ENCODE data around the gene COL25A1.

Gene COL25A1

DNA sequence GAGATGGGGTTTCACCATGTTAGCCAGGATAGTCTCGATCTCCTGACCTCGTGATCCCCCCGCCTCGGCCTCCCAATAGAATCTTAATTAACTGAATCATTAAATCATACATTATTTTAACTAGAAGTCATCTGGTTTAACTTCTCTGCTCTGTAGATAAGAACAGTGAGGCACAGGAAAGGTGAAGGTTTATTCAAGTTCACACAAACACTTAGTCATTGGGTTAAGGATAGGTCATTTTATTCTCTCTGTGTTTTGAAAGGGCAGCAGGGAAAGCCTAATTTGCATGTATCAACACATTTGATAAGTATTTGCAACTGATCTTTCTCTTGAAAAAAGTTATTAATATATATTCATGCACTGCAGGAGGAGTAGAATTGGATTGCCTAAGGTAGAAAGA is 538.5 kb downstream of the COL25A1 start:
- Histone ChIP-seq H3K27ac (no peak overlapping the region), H3K9me3 (ENCODE audit: low read depth, low read length) (no peaks in the 10 kb centered on the region), H3K4me3 (no peak overlapping the region), H3K9ac (ENCODE audit: insufficient read length) (no peak overlapping the region), H3K36me3 (ENCODE audit: insufficient read depth, low read length) (no peaks in the 10 kb centered on the region)
- TF ChIP-seq FOXP2 (optimal IDR thresholded peaks at IDR 0.05; ENCODE audit: control extremely low read depth, extremely low read length, insufficient read depth) (no peak), POLR2AphosphoS5 (IDR thresholded peaks at IDR 0.05; ENCODE audit: borderline replicate concordance, low read depth, low read length) (no peak), EZH2 (IDR thresholded peaks at IDR 0.05) (no peak)
- DNase-seq (ENCODE audit: low read depth, low spot score): no peak

DNA sequence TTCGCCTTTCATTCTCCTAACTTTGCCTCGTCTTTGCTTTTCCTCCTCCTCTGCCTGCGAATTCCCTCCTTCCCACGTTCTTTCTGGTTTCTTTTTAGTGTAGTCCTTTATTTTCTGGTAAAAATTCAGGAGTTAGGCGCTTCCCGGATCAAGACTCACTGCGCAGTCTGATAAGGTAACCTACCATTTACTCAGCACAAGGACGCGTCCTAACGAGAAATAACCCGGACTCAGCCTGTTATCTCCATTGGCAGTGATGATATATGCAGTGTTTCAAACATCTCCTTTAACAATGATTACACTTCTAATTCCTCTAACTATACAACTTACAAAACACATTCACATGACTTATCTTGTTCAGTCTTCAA is 539.2 kb downstream of the COL25A1 start:
- H3K27ac ChIP-seq: no peak overlapping the region
- no peak for DNase-seq (ENCODE audit: low read depth, low spot score)
- no peak overlapping the region for H3K9ac ChIP-seq (ENCODE audit: insufficient read length)
- no peaks in the 10 kb centered on the region for H3K36me3 ChIP-seq (ENCODE audit: insufficient read depth, low read length)
- H3K4me3 ChIP-seq: peak overlapping the region; percentile 85
- TF ChIP-seq EZH2 (IDR thresholded peaks at IDR 0.05) (no peak), POLR2AphosphoS5 (IDR thresholded peaks at IDR 0.05; ENCODE audit: borderline replicate concordance, low read depth, low read length) (no peak), FOXP2 (optimal IDR thresholded peaks at IDR 0.05; ENCODE audit: control extremely low read depth, extremely low read length, insufficient read depth) (no peak)
- H3K9me3 ChIP-seq (ENCODE audit: low read depth, low read length): no peaks in the 10 kb centered on the region

GRCh38 chr4:108762559-108763225 is 539.8 kb downstream of the COL25A1 start, which contains the start of gene ETNPPL:
ETNPPL (minus strand) TSS chr4:108763053; CDS start chr4:108762898, 155 bp downstream.
- H3K9ac ChIP-seq (ENCODE audit: insufficient read length): peak within 1 kb of the TSS; percentile 52
- DNase-seq (ENCODE audit: low read depth, low spot score): no peak
- no peaks in the 10 kb centered on the region for H3K9me3 ChIP-seq (ENCODE audit: low read depth, low read length)
- H3K4me3 ChIP-seq: peak within 1 kb of the TSS; percentile 85
- TF ChIP-seq POLR2AphosphoS5 (IDR thresholded peaks at IDR 0.05; ENCODE audit: borderline replicate concordance, low read depth, low read length): no peak
- TF ChIP-seq FOXP2 (optimal IDR thresholded peaks at IDR 0.05; ENCODE audit: control extremely low read depth, extremely low read length, insufficient read depth): no peak
- no peak for TF ChIP-seq EZH2 (IDR thresholded peaks at IDR 0.05)
- H3K36me3 ChIP-seq (ENCODE audit: insufficient read depth, low read length): no peaks in the 10 kb centered on the region
- H3K27ac ChIP-seq: no peak within 1 kb of the TSS
